ENCODE data around the gene CHCHD3.

- TF ChIP-seq CTCF (IDR thresholded peaks at IDR 0.05) = no peak
- no peak for TF ChIP-seq ZFX (IDR thresholded peaks at IDR 0.05; ENCODE audit: borderline replicate concordance)
Observed at GRCh38 chr7:133019590-133019989, 62.3 kb downstream of the CHCHD3 start.

Measured in 22Rv1 (cell line).